ENCODE results near the gene SLC30A1.

SLC30A1 gene

GRCh38 chr1:211601982-211602670 lies 23.2 kb upstream of the SLC30A1 start:
- no peak for TF ChIP-seq CTCF (IDR thresholded peaks at IDR 0.05; ENCODE audit: unreplicated experiment in 3 of 3)
- H3K4me1 Mint-ChIP-seq, result peaks cover 18% of the 10 kb centered on the region

GRCh38 chr1:211601159-211601558 lies 22.2 kb upstream of the SLC30A1 start:
- Mint-ChIP-seq H3K27ac (no peak overlapping the region), H3K9me3 (no peaks in the 10 kb centered on the region), H3K27me3 (ENCODE audit: low read depth) (no peaks in the 10 kb centered on the region), H3K4me3 (no peak overlapping the region), H3K4me1 (peaks cover 10% of the 10 kb centered on the region), H3K36me3 (ENCODE audit: low read depth) (no peaks in the 10 kb centered on the region)
- TF ChIP-seq CTCF (IDR thresholded peaks at IDR 0.05; ENCODE audit: unreplicated experiment in 3 of 3), result no peak

More at GRCh38 chr1:211601982-211602670, 23.2 kb upstream of the SLC30A1 start:
- H3K36me3 Mint-ChIP-seq (ENCODE audit: low read depth), result no peaks in the 10 kb centered on the region
- H3K4me3 Mint-ChIP-seq, result no peak overlapping the region
- H3K27ac Mint-ChIP-seq, result no peak overlapping the region
- H3K9me3 Mint-ChIP-seq, result no peaks in the 10 kb centered on the region
- H3K27me3 Mint-ChIP-seq (ENCODE audit: low read depth), result no peaks in the 10 kb centered on the region

GRCh38 chr1:211599250-211599649 lies 20.3 kb upstream of the SLC30A1 start:
- H3K9me3 Mint-ChIP-seq, result no peaks in the 10 kb centered on the region
- no peak for TF ChIP-seq CTCF (IDR thresholded peaks at IDR 0.05; ENCODE audit: unreplicated experiment in 3 of 3)
- H3K36me3 Mint-ChIP-seq (ENCODE audit: low read depth), result no peaks in the 10 kb centered on the region
- no peak overlapping the region for H3K27ac Mint-ChIP-seq
- no peaks in the 10 kb centered on the region for H3K4me1 Mint-ChIP-seq
- no peak overlapping the region for H3K4me3 Mint-ChIP-seq
- peaks cover 4% of the 10 kb centered on the region for H3K27me3 Mint-ChIP-seq (ENCODE audit: low read depth)

- Mint-ChIP-seq H3K9me3 (no peaks in the 10 kb centered on the region), H3K4me1 (no peaks in the 10 kb centered on the region), H3K27me3 (ENCODE audit: low read depth) (peaks cover 4% of the 10 kb centered on the region), H3K27ac (no peak overlapping the region), H3K36me3 (ENCODE audit: low read depth) (no peaks in the 10 kb centered on the region), H3K4me3 (no peak overlapping the region)
- TF ChIP-seq CTCF (IDR thresholded peaks at IDR 0.05; ENCODE audit: unreplicated experiment in 3 of 3), result no peak
Measured at GRCh38 chr1:211598514-211598913, 19.6 kb upstream of the SLC30A1 start.

GRCh38 chr1:211596418-211597181 lies 17.6 kb upstream of the SLC30A1 start:
- TF ChIP-seq CTCF (IDR thresholded peaks at IDR 0.05; ENCODE audit: unreplicated experiment in 3 of 3), result no peak
- H3K4me3 Mint-ChIP-seq, result no peak overlapping the region
- no peaks in the 10 kb centered on the region for H3K9me3 Mint-ChIP-seq
- no peak overlapping the region for H3K27ac Mint-ChIP-seq
- peaks cover 14% of the 10 kb centered on the region for H3K4me1 Mint-ChIP-seq
- no peaks in the 10 kb centered on the region for H3K36me3 Mint-ChIP-seq (ENCODE audit: low read depth)
- H3K27me3 Mint-ChIP-seq (ENCODE audit: low read depth), result peaks cover 4% of the 10 kb centered on the region
